ENCODE data around the gene LSM14A.

LSM14A gene

GRCh38 chr19:34189917-34190425, 17.7 kb downstream of the LSM14A start (continued):
- TF ChIP-seq ZIC2 (tag by site-specific recombination; IDR thresholded peaks at IDR 0.05) (no peak), GLI2 (tag by site-specific recombination; IDR thresholded peaks at IDR 0.05; ENCODE audit: borderline replicate concordance, low read depth) (peak; percentile 14; the same call in 1 of the 2 replicates), ZNF221 (tag by site-specific recombination; IDR thresholded peaks at IDR 0.05; ENCODE audit: borderline replicate concordance) (0 out of 2 replicates have a peak, but pooled peaks have one; percentile 26), ZEB2 (tag by site-specific recombination; IDR thresholded peaks at IDR 0.05) (peak; percentile 57; the same call in 1 of the 2 replicates), ZNF140 (tag by site-specific recombination; IDR thresholded peaks at IDR 0.05) (no peak), ZNF639 (tag by site-specific recombination; IDR thresholded peaks at IDR 0.05) (no peak), OSR2 (tag by site-specific recombination; IDR thresholded peaks at IDR 0.05) (peak; percentile 84), ZNF112 (tag by site-specific recombination; IDR thresholded peaks at IDR 0.05) (no peak)

- Histone ChIP-seq H3K9me3 (ENCODE audit: control insufficient read depth, insufficient read depth, low read depth, low read length) (0 out of 2 replicates have a peak, but pooled peaks cover 2% of the 10 kb centered on the region), H3K4me1 (ENCODE audit: control insufficient read depth, insufficient read depth, low read length) (peaks cover 56% of the 10 kb centered on the region), H3K36me3 (ENCODE audit: control insufficient read depth in 2 of 2, insufficient read depth in 1 of 2, low read length in 2 of 2) (peaks cover 32 to 67% of the 10 kb centered on the region in 2 experiments), H3K27ac (ENCODE audit: extremely low read depth, low read depth, low read length) (peak overlapping the region; percentile 51; the same call in 1 of the 2 replicates), H3K4me3 (ENCODE audit: low read depth, low read length) (no peak overlapping the region)
- ChIA-PET CTCF (interaction anchor here (0.6 to 1.2 kb wide), 9 partner anchors 10 to 414 kb away, joined by 3 to 7 read pairs (median 4); no protein-coding TSS in a partner anchor), POLR2A (interaction anchor here (1.1 kb wide), 1 partner anchor 13 kb away, joined by 3 read pairs; no protein-coding TSS in a partner anchor)
- TF ChIP-seq ZNF629 (tag by site-specific recombination; IDR thresholded peaks at IDR 0.05) (peak; percentile 63; the same call in 1 of the 2 replicates), ZNF654 (tag by site-specific recombination; IDR thresholded peaks at IDR 0.05; ENCODE audit: low read depth) (no peak), ZNF18 (tag by site-specific recombination; IDR thresholded peaks at IDR 0.05) (no peak), HIC1 (tag by site-specific recombination; IDR thresholded peaks at IDR 0.05) (peak; percentile 57; the same call in 1 of the 2 replicates), ZNF449 (tag by site-specific recombination; IDR thresholded peaks at IDR 0.05) (no peak), ZNF391 (tag by site-specific recombination; IDR thresholded peaks at IDR 0.05; ENCODE audit: borderline replicate concordance, low read depth) (peak; percentile 57; the same call in 1 of the 2 replicates), TSHZ1 (tag by site-specific recombination; IDR thresholded peaks at IDR 0.05; ENCODE audit: borderline replicate concordance) (peak; percentile 80), ZNF510 (tag by site-specific recombination; IDR thresholded peaks at IDR 0.05; ENCODE audit: insufficient replicate concordance) (no peak), ZNF513 (tag by site-specific recombination; IDR thresholded peaks at IDR 0.05) (no peak), SALL2 (tag by site-specific recombination; IDR thresholded peaks at IDR 0.05; ENCODE audit: borderline replicate concordance) (no peak), MYNN (tag by site-specific recombination; IDR thresholded peaks at IDR 0.05; ENCODE audit: borderline replicate concordance) (no peak), ZNF335 (tag by site-specific recombination; conservative IDR thresholded peaks at IDR 0.05) (peak; percentile 18; the same call in 1 of the 2 replicates), ZEB2 (tag by site-specific recombination; IDR thresholded peaks at IDR 0.05) (peak; percentile 89), KLF9 (tag by site-specific recombination; IDR thresholded peaks at IDR 0.05; ENCODE audit: low read depth) (0 out of 2 replicates have a peak, but pooled peaks have one; percentile 11), ZNF394 (tag by site-specific recombination; IDR thresholded peaks at IDR 0.05; ENCODE audit: borderline replicate concordance) (peak; percentile 84)
Observed at GRCh38 chr19:34191355-34191962, 19.2 kb downstream of the LSM14A start.
